ENCODE data around the gene NCR3LG1. TPM values are rescaled to one million over a fixed set of nuclear protein-coding genes. Genes with fewer than 3 reads are reported as not detected.
A peak's percentile ranks its signal among the peaks of the same experiment; 100 is the strongest.

Gene NCR3LG1
- total RNA-seq, 1 experiment from 2014 or later: 1.4 TPM

DNA sequence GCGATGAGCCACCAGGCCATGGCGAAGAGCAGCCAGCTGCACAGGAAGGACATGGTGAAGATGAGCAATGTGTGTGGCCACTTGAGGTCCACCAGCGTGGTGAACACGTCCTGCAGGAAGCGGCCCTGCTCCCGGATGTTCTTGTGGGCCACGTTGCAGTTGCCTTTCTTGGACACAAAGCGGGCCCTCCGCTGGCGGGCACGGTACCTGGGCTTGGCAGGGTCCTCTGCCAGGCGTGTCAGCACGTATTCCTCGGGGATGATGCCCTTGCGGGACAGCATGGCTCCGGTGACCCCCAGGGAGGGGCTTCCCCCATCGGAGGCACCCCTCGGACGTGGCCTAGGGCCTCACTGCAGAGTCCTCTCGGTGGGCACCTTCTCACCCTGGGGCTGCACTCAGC is 36.2 kb downstream of the NCR3LG1 start:
- H3K4me2 ChIP-seq (ENCODE audit: insufficient read depth, insufficient read length, low read length): no peak overlapping the region
- H3K23ac ChIP-seq (ENCODE audit: insufficient read length, low read depth, low read length): no peak overlapping the region
- H3K27ac ChIP-seq (ENCODE audit: insufficient read length, low read depth, low read length): no peak overlapping the region
- H2BK20ac ChIP-seq (ENCODE audit: low read depth, low read length, poor library complexity, severe bottlenecking): no peak overlapping the region
- H3K27me3 ChIP-seq (ENCODE audit: insufficient read depth, low read length): no peaks in the 10 kb centered on the region
- H3K14ac ChIP-seq (ENCODE audit: insufficient read depth, low read length): no peak overlapping the region
- H3K56ac ChIP-seq (ENCODE audit: insufficient read length, low read depth, low read length): no peak overlapping the region
- no peak overlapping the region for H2BK120ac ChIP-seq (ENCODE audit: low read depth, low read length, poor library complexity, severe bottlenecking)
- no peak overlapping the region for H2BK5ac ChIP-seq (ENCODE audit: insufficient read length, low read length)
- no peak overlapping the region for H3K18ac ChIP-seq (ENCODE audit: insufficient read length, low read depth, low read length)
- Mint-ChIP-seq H3K4me1 (peaks cover 6 to 15% of the 10 kb centered on the region in 2 experiments), H3K27me3 (ENCODE audit: low read depth) (peaks cover 31% of the 10 kb centered on the region), H3K4me3 (peak overlapping the region; percentile 69 to 80; a peak in 4 of 5 replicates), H3K9me3 (0 out of 5 replicates have a peak, but pooled peaks cover 0 to 3% of the 10 kb centered on the region in 2 experiments), H3K27ac (no peak overlapping the region; a peak in 1 of 7 replicates), H3K36me3 (ENCODE audit: insufficient read depth in 1 of 3, low read depth in 3 of 3) (peaks cover 7 to 9% (median 8%) of the 10 kb centered on the region in 3 experiments; a peak in 6 of 7 replicates)
- H2BK15ac ChIP-seq (ENCODE audit: low read depth, low read length): no peak overlapping the region
- DNase-seq: no peak
- H3K9ac ChIP-seq (ENCODE audit: extremely low read depth, insufficient read length, low read length): no peak overlapping the region
- H2AK5ac ChIP-seq (ENCODE audit: insufficient read length, low read length): no peak overlapping the region
- no peaks in the 10 kb centered on the region for H3K79me2 ChIP-seq (ENCODE audit: insufficient read depth, low read length)
- H3K79me1 ChIP-seq (ENCODE audit: insufficient read depth, low read depth, low read length, poor library complexity, severe bottlenecking): no peaks in the 10 kb centered on the region
- no peak overlapping the region for H4K91ac ChIP-seq (ENCODE audit: insufficient read length, low read depth, low read length)
- no peaks in the 10 kb centered on the region for H3K23me2 ChIP-seq (ENCODE audit: insufficient read length, low read depth, low read length, poor library complexity, severe bottlenecking)
- H3K9me3 ChIP-seq (ENCODE audit: control insufficient read depth, low read depth, low read length): no peaks in the 10 kb centered on the region
- H4K20me1 ChIP-seq (ENCODE audit: control insufficient read depth, insufficient read depth, insufficient read length): peaks cover 3% of the 10 kb centered on the region
- no peak overlapping the region for H2AFZ ChIP-seq (ENCODE audit: low read length)
- no peaks in the 10 kb centered on the region; the same call in 1 of the 2 replicates for H3K4me1 ChIP-seq (ENCODE audit: insufficient read depth, low read length)
- no peak overlapping the region for H2BK12ac ChIP-seq (ENCODE audit: insufficient read length, low read depth, low read length)
- no peak overlapping the region for H4K8ac ChIP-seq (replicated peaks; ENCODE audit: insufficient read length, low read depth, low read length)
- TF ChIP-seq CTCF (conservative IDR thresholded peaks at IDR 0.05): no peak
- no peak overlapping the region for H3K4ac ChIP-seq (ENCODE audit: low read depth, low read length)
- WGBS (ENCODE audit: extremely low coverage, insufficient read length, low lambda C conversion rate): no CpG with 5 or more reads among the region's 20 CpGs
- H4K5ac ChIP-seq (ENCODE audit: insufficient read length, low read depth, low read length): no peak overlapping the region
- H3T11ph ChIP-seq (ENCODE audit: low read length): no peak overlapping the region
